Activated T-cell treated with anti-CD3 and anti-CD28 coated beads, Interleukin-2, amount 50 U/mL, for 72 hours (primary cell): ENCODE measurements around the gene EPAS1. TPM values are rescaled to one million over a fixed set of nuclear protein-coding genes. Genes with fewer than 3 reads are reported as not detected.

ENCODE experiments used
- total RNA-seq, 2 donors: library from RNA; stranded (reverse); gene quantifications; one replicate each; pipeline ENCODE4 v1.2.3, GENCODE V29; 2022

The EPAS1 gene
- total RNA-seq, 2 donors from 2014 or later, result 50.8 to 219 TPM

Other genes starting within 250 kb of the EPAS1 start
- not detected for gene TMEM247, start 182.2 kb downstream of the EPAS1 start, total RNA-seq
- gene RHOQ, start 245.1 kb downstream of the EPAS1 start, total RNA-seq, result 10 to 100 TPM; 25.5 to 33.7 TPM
- 1 to 10 TPM; 3.2 to 5.6 TPM for gene ATP6V1E2, start 245.2 kb downstream of the EPAS1 start, total RNA-seq